GM12892 (cell line): ENCODE measurements around the gene RANBP17.
"Not testable (repeated sequence)": the region's sequence is repeated elsewhere in the genome, so short reads cannot be mapped to it uniquely, and the experiment has no call there.

ENCODE experiments used
- POLR2A ChIP-seq: IDR thresholded peaks from 2 replicates; pipeline ENCODE4 v1.6.1; 2011; ENCODE audit warnings: low read depth, low read length, control low read depth
- TAF1 ChIP-seq: IDR thresholded peaks from 2 replicates; pipeline ENCODE4 v1.6.1; 2011; ENCODE audit warnings: low read depth, mild to moderate bottlenecking, control low read depth, low read length, borderline replicate concordance

DNA sequence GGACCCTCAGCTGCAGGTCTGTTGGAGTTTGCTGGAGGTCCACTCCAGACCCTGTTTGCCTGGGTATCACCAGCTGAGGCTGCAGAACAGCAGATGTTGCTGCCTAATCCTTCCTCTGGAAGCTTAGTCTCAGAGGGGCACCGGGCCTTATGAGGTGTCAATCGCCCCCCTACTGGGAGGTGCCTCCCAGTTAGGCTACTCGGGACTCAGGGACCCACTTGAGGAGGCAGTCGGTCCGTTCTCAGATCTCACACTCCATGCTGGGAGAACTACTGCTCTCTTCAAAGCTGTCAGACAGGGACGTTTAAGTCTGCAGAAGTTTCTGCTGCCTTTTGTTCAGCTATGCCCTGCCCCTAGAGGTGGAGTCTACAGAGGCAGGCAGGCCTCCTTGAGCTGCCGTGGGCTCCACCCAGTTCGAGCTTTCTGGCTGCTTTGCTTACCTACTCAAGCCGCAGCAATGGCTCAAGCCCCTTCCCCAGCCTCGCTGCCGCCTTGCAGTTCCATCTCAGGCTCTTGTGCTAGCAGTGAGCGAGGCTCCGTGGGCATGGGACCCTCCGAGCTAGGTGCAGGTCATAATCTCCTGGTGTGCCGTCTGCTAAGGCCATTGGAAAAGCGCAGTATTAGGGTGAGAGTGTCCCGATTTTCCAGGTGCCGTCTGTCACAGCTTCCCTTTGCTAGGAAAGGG lies 73.9 kb downstream of the RANBP17 start:
- not testable (repeated sequence) for TF ChIP-seq POLR2A, TAF1
